Measurements from ENCODE around the gene OR4N5. TPM values are rescaled to one million over a fixed set of nuclear protein-coding genes. Genes with fewer than 3 reads are reported as not detected.
"Not testable (repeated sequence)": the region's sequence is repeated elsewhere in the genome, so short reads cannot be mapped to it uniquely, and the experiment has no call there.

The OR4N5 gene
- total and polyA plus RNA-seq, 4 donors = not detected

- H3K9ac ChIP-seq (ENCODE audit: low read depth in 1 of 2, low read length in 2 of 2) = no peak overlapping the region
- H3K4me1 ChIP-seq (ENCODE audit: control insufficient read depth in 4 of 4, insufficient read depth in 4 of 4, low read length in 3 of 4) = no peaks in the 10 kb centered on the region
- H3K27me3 ChIP-seq (ENCODE audit: control insufficient read depth in 4 of 4, insufficient read depth in 4 of 4, low read length in 3 of 4) = no peaks in the 10 kb centered on the region
- H3K27ac ChIP-seq (ENCODE audit: low read depth in 1 of 2, low read length in 2 of 2) = no peak overlapping the region
- TF ChIP-seq FOXA1 (IDR thresholded peaks at IDR 0.05) (no peak), ATF3 (IDR thresholded peaks at IDR 0.05) (no peak), JUND (IDR thresholded peaks at IDR 0.05) (no peak), HNF4A (conservative IDR thresholded peaks at IDR 0.05) (no peak), YY1 (IDR thresholded peaks at IDR 0.05) (no peak), ZBTB33 (IDR thresholded peaks at IDR 0.05) (no peak), GABPA (IDR thresholded peaks at IDR 0.05 in 1 of 2, conservative IDR thresholded peaks at IDR 0.05 in 1 of 2) (no peak), NR2F2 (IDR thresholded peaks at IDR 0.05) (no peak), CTCF (IDR thresholded peaks at IDR 0.05; ENCODE audit: low read depth, low read length, missing input control) (no peak), SP1 (IDR thresholded peaks at IDR 0.05) (no peak)
- H3K36me3 ChIP-seq (ENCODE audit: control insufficient read depth in 4 of 4, insufficient read depth in 3 of 4, low read depth in 1 of 4, low read length in 3 of 4) = no peaks in the 10 kb centered on the region
- DNase-seq (ENCODE audit: low spot score) = no peak
- 19% methylated on average over 4 of the region's 4 CpGs for WGBS
- no peaks in the 10 kb centered on the region for H3K9me3 ChIP-seq (ENCODE audit: control insufficient read depth in 4 of 4, low read length in 3 of 4)
- H3K4me3 ChIP-seq (ENCODE audit: low read depth in 1 of 3, low read length in 3 of 3) = no peak overlapping the region
These were observed 45.2 kb upstream of the OR4N5 start for GRCh38 chr14:20093442-20093841.

DNA sequence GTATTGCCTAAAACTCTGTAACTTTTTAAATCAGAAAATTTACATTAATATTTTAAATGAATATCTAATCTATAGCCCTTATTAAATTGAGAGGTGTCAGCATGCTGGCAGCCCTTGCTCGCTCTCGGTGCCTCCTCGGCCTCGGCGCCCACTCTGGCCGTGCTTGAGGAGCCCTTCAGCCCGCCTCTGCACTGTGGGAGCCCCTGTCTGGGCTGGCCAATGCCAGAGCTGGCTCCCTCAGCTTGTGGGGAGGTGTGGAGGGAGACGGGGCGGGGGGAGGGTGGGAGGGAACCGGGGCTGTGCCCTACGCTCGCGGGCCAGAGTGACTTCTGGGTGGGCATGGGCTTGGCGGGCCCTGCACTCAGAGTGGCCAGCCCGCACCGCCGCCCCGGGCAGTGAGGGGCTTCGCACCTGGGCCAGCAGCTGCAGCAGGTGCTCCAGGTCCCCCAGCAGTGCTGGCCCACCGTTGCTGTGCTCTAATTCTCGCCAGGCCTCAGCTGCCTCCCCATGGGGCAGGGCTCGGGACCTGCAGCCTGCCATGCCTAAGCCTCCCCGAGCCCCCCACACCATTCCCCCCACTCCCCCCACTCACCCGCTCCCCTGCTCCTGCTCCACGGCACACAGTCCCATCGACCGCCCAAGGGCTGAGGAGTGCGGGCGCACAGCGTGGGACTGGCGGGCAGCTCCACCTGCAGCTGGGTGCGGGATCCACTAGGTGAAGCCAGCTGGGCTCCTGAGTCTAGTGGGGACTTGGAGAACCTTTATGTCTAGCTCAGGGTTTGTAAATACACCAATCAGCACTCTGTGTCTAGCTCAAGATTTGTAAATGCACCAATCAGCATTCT lies 39.5 kb upstream of the OR4N5 start:
- not testable (repeated sequence) for H3K36me3 ChIP-seq (ENCODE audit: control insufficient read depth in 4 of 4, insufficient read depth in 3 of 4, low read depth in 1 of 4, low read length in 3 of 4); H3K4me1 ChIP-seq (ENCODE audit: control insufficient read depth in 4 of 4, insufficient read depth in 4 of 4, low read length in 3 of 4); DNase-seq (ENCODE audit: low spot score); H3K27ac ChIP-seq (ENCODE audit: low read depth in 1 of 2, low read length in 2 of 2); H3K27me3 ChIP-seq (ENCODE audit: control insufficient read depth in 4 of 4, insufficient read depth in 4 of 4, low read length in 3 of 4); H3K9me3 ChIP-seq (ENCODE audit: control insufficient read depth in 4 of 4, low read length in 3 of 4); H3K9ac ChIP-seq (ENCODE audit: low read depth in 1 of 2, low read length in 2 of 2); H3K4me3 ChIP-seq (ENCODE audit: low read depth in 1 of 3, low read length in 3 of 3)
- 88% methylated on average over 32 of the region's 32 CpGs for WGBS

- H3K9me3 ChIP-seq (ENCODE audit: control insufficient read depth in 4 of 4, low read length in 3 of 4) = no peaks in the 10 kb centered on the region
- DNase-seq (ENCODE audit: low spot score) = no peak
- H3K4me1 ChIP-seq (ENCODE audit: control insufficient read depth in 4 of 4, insufficient read depth in 4 of 4, low read length in 3 of 4) = no peaks in the 10 kb centered on the region
- no peaks in the 10 kb centered on the region for H3K36me3 ChIP-seq (ENCODE audit: control insufficient read depth in 4 of 4, insufficient read depth in 3 of 4, low read depth in 1 of 4, low read length in 3 of 4)
- H3K9ac ChIP-seq (ENCODE audit: low read depth in 1 of 2, low read length in 2 of 2) = no peak within 1 kb of the TSS
- H3K27ac ChIP-seq (ENCODE audit: low read depth in 1 of 2, low read length in 2 of 2) = no peak within 1 kb of the TSS
- WGBS = 60% methylated on average over 3 of the region's 3 CpGs
- no peak within 1 kb of the TSS for H3K4me3 ChIP-seq (ENCODE audit: low read depth in 1 of 3, low read length in 3 of 3)
- H3K27me3 ChIP-seq (ENCODE audit: control insufficient read depth in 4 of 4, insufficient read depth in 4 of 4, low read length in 3 of 4) = no peaks in the 10 kb centered on the region
- TF ChIP-seq HNF4G (IDR thresholded peaks at IDR 0.05) (no peak), EGR1 (IDR thresholded peaks at IDR 0.05; ENCODE audit: low read depth in 2 of 2) (no peak), MAX (IDR thresholded peaks at IDR 0.05) (no peak), FOXA1 (IDR thresholded peaks at IDR 0.05) (no peak), HNF4A (conservative IDR thresholded peaks at IDR 0.05) (no peak), FOXA2 (IDR thresholded peaks at IDR 0.05) (no peak), JUND (IDR thresholded peaks at IDR 0.05) (no peak), YY1 (IDR thresholded peaks at IDR 0.05) (no peak), CTCF (IDR thresholded peaks at IDR 0.05; ENCODE audit: low read depth, low read length, missing input control) (no peak), SP1 (IDR thresholded peaks at IDR 0.05) (no peak), RAD21 (IDR thresholded peaks at IDR 0.05) (no peak), NR2F2 (IDR thresholded peaks at IDR 0.05) (no peak), GABPA (IDR thresholded peaks at IDR 0.05 in 1 of 2, conservative IDR thresholded peaks at IDR 0.05 in 1 of 2) (no peak), RXRA (IDR thresholded peaks at IDR 0.05) (no peak)
- TF ChIP-seq, protein P1, sequence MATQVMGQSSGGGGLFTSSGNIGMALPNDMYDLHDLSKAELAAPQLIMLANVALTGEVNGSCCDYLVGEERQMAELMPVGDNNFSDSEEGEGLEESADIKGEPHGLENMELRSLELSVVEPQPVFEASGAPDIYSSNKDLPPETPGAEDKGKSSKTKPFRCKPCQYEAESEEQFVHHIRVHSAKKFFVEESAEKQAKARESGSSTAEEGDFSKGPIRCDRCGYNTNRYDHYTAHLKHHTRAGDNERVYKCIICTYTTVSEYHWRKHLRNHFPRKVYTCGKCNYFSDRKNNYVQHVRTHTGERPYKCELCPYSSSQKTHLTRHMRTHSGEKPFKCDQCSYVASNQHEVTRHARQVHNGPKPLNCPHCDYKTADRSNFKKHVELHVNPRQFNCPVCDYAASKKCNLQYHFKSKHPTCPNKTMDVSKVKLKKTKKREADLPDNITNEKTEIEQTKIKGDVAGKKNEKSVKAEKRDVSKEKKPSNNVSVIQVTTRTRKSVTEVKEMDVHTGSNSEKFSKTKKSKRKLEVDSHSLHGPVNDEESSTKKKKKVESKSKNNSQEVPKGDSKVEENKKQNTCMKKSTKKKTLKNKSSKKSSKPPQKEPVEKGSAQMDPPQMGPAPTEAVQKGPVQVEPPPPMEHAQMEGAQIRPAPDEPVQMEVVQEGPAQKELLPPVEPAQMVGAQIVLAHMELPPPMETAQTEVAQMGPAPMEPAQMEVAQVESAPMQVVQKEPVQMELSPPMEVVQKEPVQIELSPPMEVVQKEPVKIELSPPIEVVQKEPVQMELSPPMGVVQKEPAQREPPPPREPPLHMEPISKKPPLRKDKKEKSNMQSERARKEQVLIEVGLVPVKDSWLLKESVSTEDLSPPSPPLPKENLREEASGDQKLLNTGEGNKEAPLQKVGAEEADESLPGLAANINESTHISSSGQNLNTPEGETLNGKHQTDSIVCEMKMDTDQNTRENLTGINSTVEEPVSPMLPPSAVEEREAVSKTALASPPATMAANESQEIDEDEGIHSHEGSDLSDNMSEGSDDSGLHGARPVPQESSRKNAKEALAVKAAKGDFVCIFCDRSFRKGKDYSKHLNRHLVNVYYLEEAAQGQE (IDR thresholded peaks at IDR 0.05) = no peak
These were observed 28.2 kb upstream of the OR4N5 start, which contains the start of gene OR4K17 for GRCh38 chr14:20110438-20110837. Gene OR4K17 (plus strand): TSS chr14:20110739. CDS start chr14:20117500, 6,761 bp downstream.

Data from liver (tissue), 9 donors.